ENCODE results near the gene FOXN3.

The FOXN3 gene

DNA sequence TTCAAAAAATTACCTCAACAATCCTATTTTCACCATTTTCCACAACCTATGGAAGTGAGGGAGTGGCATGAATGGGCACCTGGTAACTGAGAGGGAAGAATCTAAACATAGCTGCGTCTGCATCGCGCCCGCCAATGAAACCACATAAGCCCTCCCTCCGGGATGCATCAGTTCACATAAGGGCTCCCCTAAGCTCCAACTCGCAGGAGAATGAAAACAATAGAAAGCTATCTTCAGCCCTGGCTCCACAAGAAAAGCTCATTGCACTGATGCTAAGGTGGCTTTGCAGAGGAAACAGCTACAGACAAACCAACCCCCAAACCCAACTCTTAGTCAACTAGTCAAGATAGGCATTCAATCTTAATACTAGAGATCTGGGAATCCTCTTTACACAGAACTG, 173.3 kb downstream of the FOXN3 start:
- DNase-seq (ENCODE audit: low read depth in 1 of 2, low spot score in 1 of 2), result no peak
- Histone ChIP-seq H3K27me3 (ENCODE audit: insufficient read depth, poor library complexity, severe bottlenecking) (no peaks in the 10 kb centered on the region), H3K27ac (replicated peaks) (no peak overlapping the region), H3K4me3 (replicated peaks; ENCODE audit: insufficient read depth, low read length) (no peak overlapping the region)
- TF ChIP-seq, protein P1, sequence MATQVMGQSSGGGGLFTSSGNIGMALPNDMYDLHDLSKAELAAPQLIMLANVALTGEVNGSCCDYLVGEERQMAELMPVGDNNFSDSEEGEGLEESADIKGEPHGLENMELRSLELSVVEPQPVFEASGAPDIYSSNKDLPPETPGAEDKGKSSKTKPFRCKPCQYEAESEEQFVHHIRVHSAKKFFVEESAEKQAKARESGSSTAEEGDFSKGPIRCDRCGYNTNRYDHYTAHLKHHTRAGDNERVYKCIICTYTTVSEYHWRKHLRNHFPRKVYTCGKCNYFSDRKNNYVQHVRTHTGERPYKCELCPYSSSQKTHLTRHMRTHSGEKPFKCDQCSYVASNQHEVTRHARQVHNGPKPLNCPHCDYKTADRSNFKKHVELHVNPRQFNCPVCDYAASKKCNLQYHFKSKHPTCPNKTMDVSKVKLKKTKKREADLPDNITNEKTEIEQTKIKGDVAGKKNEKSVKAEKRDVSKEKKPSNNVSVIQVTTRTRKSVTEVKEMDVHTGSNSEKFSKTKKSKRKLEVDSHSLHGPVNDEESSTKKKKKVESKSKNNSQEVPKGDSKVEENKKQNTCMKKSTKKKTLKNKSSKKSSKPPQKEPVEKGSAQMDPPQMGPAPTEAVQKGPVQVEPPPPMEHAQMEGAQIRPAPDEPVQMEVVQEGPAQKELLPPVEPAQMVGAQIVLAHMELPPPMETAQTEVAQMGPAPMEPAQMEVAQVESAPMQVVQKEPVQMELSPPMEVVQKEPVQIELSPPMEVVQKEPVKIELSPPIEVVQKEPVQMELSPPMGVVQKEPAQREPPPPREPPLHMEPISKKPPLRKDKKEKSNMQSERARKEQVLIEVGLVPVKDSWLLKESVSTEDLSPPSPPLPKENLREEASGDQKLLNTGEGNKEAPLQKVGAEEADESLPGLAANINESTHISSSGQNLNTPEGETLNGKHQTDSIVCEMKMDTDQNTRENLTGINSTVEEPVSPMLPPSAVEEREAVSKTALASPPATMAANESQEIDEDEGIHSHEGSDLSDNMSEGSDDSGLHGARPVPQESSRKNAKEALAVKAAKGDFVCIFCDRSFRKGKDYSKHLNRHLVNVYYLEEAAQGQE (IDR thresholded peaks at IDR 0.05; ENCODE audit: insufficient replicate concordance, low read depth), result no peak
- TF ChIP-seq, protein P2, sequence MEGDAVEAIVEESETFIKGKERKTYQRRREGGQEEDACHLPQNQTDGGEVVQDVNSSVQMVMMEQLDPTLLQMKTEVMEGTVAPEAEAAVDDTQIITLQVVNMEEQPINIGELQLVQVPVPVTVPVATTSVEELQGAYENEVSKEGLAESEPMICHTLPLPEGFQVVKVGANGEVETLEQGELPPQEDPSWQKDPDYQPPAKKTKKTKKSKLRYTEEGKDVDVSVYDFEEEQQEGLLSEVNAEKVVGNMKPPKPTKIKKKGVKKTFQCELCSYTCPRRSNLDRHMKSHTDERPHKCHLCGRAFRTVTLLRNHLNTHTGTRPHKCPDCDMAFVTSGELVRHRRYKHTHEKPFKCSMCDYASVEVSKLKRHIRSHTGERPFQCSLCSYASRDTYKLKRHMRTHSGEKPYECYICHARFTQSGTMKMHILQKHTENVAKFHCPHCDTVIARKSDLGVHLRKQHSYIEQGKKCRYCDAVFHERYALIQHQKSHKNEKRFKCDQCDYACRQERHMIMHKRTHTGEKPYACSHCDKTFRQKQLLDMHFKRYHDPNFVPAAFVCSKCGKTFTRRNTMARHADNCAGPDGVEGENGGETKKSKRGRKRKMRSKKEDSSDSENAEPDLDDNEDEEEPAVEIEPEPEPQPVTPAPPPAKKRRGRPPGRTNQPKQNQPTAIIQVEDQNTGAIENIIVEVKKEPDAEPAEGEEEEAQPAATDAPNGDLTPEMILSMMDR (IDR thresholded peaks at IDR 0.05; ENCODE audit: insufficient read depth, low read length), result no peak
- TF ChIP-seq POLR2AphosphoS5 (IDR thresholded peaks at IDR 0.05; ENCODE audit: low read depth) (no peak), SPI1 (IDR thresholded peaks at IDR 0.05; ENCODE audit: borderline replicate concordance, low read depth) (no peak), GABPA (IDR thresholded peaks at IDR 0.05; ENCODE audit: low read depth) (no peak)

DNA sequence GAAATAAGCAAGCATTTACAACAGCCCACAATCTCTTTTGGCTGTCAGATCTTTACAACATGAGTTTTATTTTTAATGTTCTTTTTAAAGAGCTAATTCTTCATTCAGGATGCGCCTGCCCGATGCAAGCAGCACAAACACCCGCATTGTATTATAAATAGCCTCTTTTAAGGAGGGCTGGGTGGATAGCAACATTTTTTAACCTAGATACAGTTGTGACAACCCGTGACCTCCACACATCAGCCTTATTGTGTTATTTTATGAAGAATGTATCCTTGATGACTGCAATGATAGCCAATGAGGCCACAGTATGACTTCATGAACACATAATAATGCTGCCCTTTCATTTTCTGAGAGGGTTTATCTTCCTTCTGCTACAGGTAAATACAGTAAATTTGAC, 173.7 kb downstream of the FOXN3 start:
- H3K27ac ChIP-seq (replicated peaks), result no peak overlapping the region

DNA sequence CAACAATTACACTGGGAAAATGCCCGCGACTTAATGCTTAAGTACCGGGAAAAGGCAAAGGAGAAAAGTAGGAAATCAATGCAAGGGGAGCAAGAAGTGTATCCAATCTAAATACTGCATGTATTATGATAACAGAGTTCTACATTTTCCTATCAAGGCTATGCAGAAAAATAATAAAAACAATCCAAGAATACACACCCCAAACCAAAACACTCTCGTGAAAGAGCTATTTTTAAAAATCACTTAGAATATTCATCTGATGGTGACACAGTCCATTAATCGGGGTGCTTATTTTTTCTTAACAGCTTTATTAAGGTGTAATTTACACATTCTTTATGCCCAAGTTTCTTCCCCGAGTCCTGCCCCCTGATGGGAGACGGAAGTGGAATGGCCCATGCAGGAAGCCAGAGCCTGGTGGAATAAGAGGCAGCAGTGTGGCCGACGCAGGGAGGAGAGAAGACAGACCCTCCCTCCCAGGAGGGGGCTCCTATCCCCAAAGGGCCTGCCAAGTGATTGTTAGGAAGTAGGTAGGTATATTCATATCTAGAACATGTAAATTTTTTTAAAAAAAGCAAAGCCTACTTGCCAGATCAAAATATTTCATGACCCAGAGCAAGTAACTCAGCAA, 174.3 kb downstream of the FOXN3 start:
- TF ChIP-seq, protein P1 (IDR thresholded peaks at IDR 0.05; ENCODE audit: insufficient replicate concordance, low read depth), result no peak
- TF ChIP-seq SPI1 (IDR thresholded peaks at IDR 0.05; ENCODE audit: borderline replicate concordance, low read depth) (no peak), POLR2AphosphoS5 (IDR thresholded peaks at IDR 0.05; ENCODE audit: low read depth) (no peak), GABPA (IDR thresholded peaks at IDR 0.05; ENCODE audit: low read depth) (no peak)
- TF ChIP-seq, protein P2 (IDR thresholded peaks at IDR 0.05; ENCODE audit: insufficient read depth, low read length), result no peak

More for the DNA sequence above, 173.7 kb downstream of the FOXN3 start:
- no peak overlapping the region for H3K4me3 ChIP-seq (replicated peaks; ENCODE audit: insufficient read depth, low read length)
- TF ChIP-seq GABPA (IDR thresholded peaks at IDR 0.05; ENCODE audit: low read depth), result no peak
- TF ChIP-seq, protein P1 (IDR thresholded peaks at IDR 0.05; ENCODE audit: insufficient replicate concordance, low read depth), result no peak
- TF ChIP-seq SPI1 (IDR thresholded peaks at IDR 0.05; ENCODE audit: borderline replicate concordance, low read depth), result no peak
- TF ChIP-seq, protein P2 (IDR thresholded peaks at IDR 0.05; ENCODE audit: insufficient read depth, low read length), result no peak
- TF ChIP-seq POLR2AphosphoS5 (IDR thresholded peaks at IDR 0.05; ENCODE audit: low read depth), result no peak
- H3K27me3 ChIP-seq (ENCODE audit: insufficient read depth, poor library complexity, severe bottlenecking), result no peaks in the 10 kb centered on the region
- no peak for DNase-seq (ENCODE audit: low read depth in 1 of 2, low spot score in 1 of 2)

More for the DNA sequence above, 174.3 kb downstream of the FOXN3 start:
- no peak overlapping the region for H3K4me3 ChIP-seq (replicated peaks; ENCODE audit: insufficient read depth, low read length)
- H3K27ac ChIP-seq (replicated peaks), result no peak overlapping the region
- no peaks in the 10 kb centered on the region for H3K27me3 ChIP-seq (ENCODE audit: insufficient read depth, poor library complexity, severe bottlenecking)
- DNase-seq (ENCODE audit: low read depth in 1 of 2, low spot score in 1 of 2), result no peak

Measured in HL-60 (cell line).